ENCODE results near the gene GOLGA2. TPM values are rescaled to one million over a fixed set of nuclear protein-coding genes. Genes with fewer than 3 reads are reported as not detected.

Gene GOLGA2
- total and polyA plus RNA-seq, 2 of the 13 experiments (the other 11 are each of a cell fraction or from before 2014, with no cell fraction given), result 45.3 to 45.8 TPM

GRCh38 chr9:128322404-128323211 is 46.8 kb upstream of the GOLGA2 start, which contains the start of the genes COQ4 and TRUB2 (continued):
- TF ChIP-seq ZBTB34 (CRISPR knock-in tag; IDR thresholded peaks at IDR 0.05), result no peak
- no peak for TF ChIP-seq STAT5B (CRISPR knock-in tag; IDR thresholded peaks at IDR 0.05)
- TF ChIP-seq ZBTB43 (CRISPR knock-in tag; conservative IDR thresholded peaks at IDR 0.05), result 0 out of 2 replicates have a peak, but pooled peaks have one; percentile 38
- TF ChIP-seq NR2C2 (CRISPR knock-in tag; IDR thresholded peaks at IDR 0.05; ENCODE audit: borderline replicate concordance), result peak; percentile 84
- TF ChIP-seq ZBTB1 (CRISPR knock-in tag; IDR thresholded peaks at IDR 0.05; ENCODE audit: borderline replicate concordance), result no peak
- TF ChIP-seq KDM2A (CRISPR knock-in tag; IDR thresholded peaks at IDR 0.05; ENCODE audit: borderline replicate concordance, low read depth), result peak; percentile 91; the same call in 1 of the 2 replicates
- TF ChIP-seq KLF6 (CRISPR knock-in tag; IDR thresholded peaks at IDR 0.05), result peak; percentile 91
- TF ChIP-seq ZBTB33 (CRISPR knock-in tag; IDR thresholded peaks at IDR 0.05), result peak; percentile 48; the same call in 1 of the 2 replicates
- TF ChIP-seq ZNF432 (CRISPR knock-in tag; IDR thresholded peaks at IDR 0.05; ENCODE audit: borderline replicate concordance), result no peak
- no peak for TF ChIP-seq NFE2L2 (IDR thresholded peaks at IDR 0.05; ENCODE audit: low read length)
- peak; percentile 87 to 91 for TF ChIP-seq HMGXB4 (CRISPR knock-in tag; IDR thresholded peaks at IDR 0.05; ENCODE audit: borderline replicate concordance in 1 of 2, low read depth in 1 of 2)
- peak; percentile 69; the same call in 1 of the 2 replicates for TF ChIP-seq ZNF547 (CRISPR knock-in tag; IDR thresholded peaks at IDR 0.05)
- TF ChIP-seq ZBTB20 (CRISPR knock-in tag; IDR thresholded peaks at IDR 0.05; ENCODE audit: borderline replicate concordance, low read depth), result 0 out of 2 replicates have a peak, but pooled peaks have one; percentile 51
- peak; percentile 85 for TF ChIP-seq HDAC2 (CRISPR knock-in tag; IDR thresholded peaks at IDR 0.05)
- peak; percentile 72; the same call in 1 of the 2 replicates for TF ChIP-seq HOXD1 (CRISPR knock-in tag; IDR thresholded peaks at IDR 0.05)
- peak; percentile 78; the same call in 1 of the 2 replicates for TF ChIP-seq MEF2D (CRISPR knock-in tag; IDR thresholded peaks at IDR 0.05)
- TF ChIP-seq SUZ12 (IDR thresholded peaks at IDR 0.05; ENCODE audit: low read depth, low read length), result no peak
- 0 out of 2 replicates have a peak, but pooled peaks have one; percentile 4 for TF ChIP-seq SOX13 (IDR thresholded peaks at IDR 0.05)
- TF ChIP-seq SOX13 (CRISPR knock-in tag; conservative IDR thresholded peaks at IDR 0.05 in 1 of 2, IDR thresholded peaks at IDR 0.05 in 1 of 2), result no peak
- TF ChIP-seq ZNF816 (CRISPR knock-in tag; IDR thresholded peaks at IDR 0.05; ENCODE audit: borderline replicate concordance), result no peak; the same call in 1 of the 2 replicates
- TF ChIP-seq HOXA7 (CRISPR knock-in tag; IDR thresholded peaks at IDR 0.05), result no peak
- TF ChIP-seq ZNF484 (CRISPR knock-in tag; IDR thresholded peaks at IDR 0.05; ENCODE audit: borderline replicate concordance, low read depth), result no peak
- TF ChIP-seq PHF20 (CRISPR knock-in tag; IDR thresholded peaks at IDR 0.05), result peak; percentile 98

Measured in HepG2 (cell line).